Head of caudate nucleus (tissue), 42 donors: Measurements from ENCODE around the gene SLC9C1.

Experiments
- DNase-seq, 42 donors: peaks; one replicate each; pipeline versions ENCODE4 v3.0.0 to v3.0.0-alpha.2; 2020 to 2021; ENCODE audit warnings: mixed read lengths in 7 of 42
- intact Hi-C: fragments of 100-400 bp; cut with DNase I; formaldehyde crosslinking; loops from one replicate; pipeline ENCODE4 v1.15.0; 2022

The SLC9C1 gene

GRCh38 chr3:112314649-112315048, 20.6 kb upstream of the SLC9C1 start:
- intact Hi-C loops, result no loop called here
- no peak for DNase-seq

GRCh38 chr3:112308151-112308911, 14.3 kb upstream of the SLC9C1 start:
- DNase-seq, result peak in 1 of 42 donors; percentile 36
- intact Hi-C loops, result no loop called here

GRCh38 chr3:112307557-112307956, 13.5 kb upstream of the SLC9C1 start:
- no peak for DNase-seq
- intact Hi-C loops, result no loop called here

- no peak for DNase-seq
- intact Hi-C loops, result no loop called here
Observed at GRCh38 chr3:112306825-112307224, 12.8 kb upstream of the SLC9C1 start.

GRCh38 chr3:112304611-112305010, 10.6 kb upstream of the SLC9C1 start:
- no peak for DNase-seq
- intact Hi-C loops, result no loop called here

GRCh38 chr3:112303764-112304325, 9.8 kb upstream of the SLC9C1 start:
- peak in 23 of 42 donors; percentile 9 to 57 (median 30) for DNase-seq
- intact Hi-C loops, result no loop called here

- intact Hi-C loops, result no loop called here
- DNase-seq, result peak in 3 of 42 donors; percentile 15 to 37 (median 19)
Observed at GRCh38 chr3:112302881-112303763, 9.1 kb upstream of the SLC9C1 start.

GRCh38 chr3:112302150-112302830, 8.3 kb upstream of the SLC9C1 start:
- DNase-seq, result no peak
- intact Hi-C loops, result no loop called here

- DNase-seq, result no peak
- intact Hi-C loops, result no loop called here
Observed at GRCh38 chr3:112298781-112299180, 4.8 kb upstream of the SLC9C1 start.

GRCh38 chr3:112297714-112298113, 3.7 kb upstream of the SLC9C1 start:
- no peak for DNase-seq
- intact Hi-C loops, result no loop called here

- no peak for DNase-seq
- intact Hi-C loops, result no loop called here
Observed at GRCh38 chr3:112289011-112289410, 5.0 kb downstream of the SLC9C1 start.

GRCh38 chr3:112280266-112280665, 13.8 kb downstream of the SLC9C1 start:
- intact Hi-C loops, result no loop called here
- DNase-seq, result no peak

GRCh38 chr3:112273536-112273935, 20.5 kb downstream of the SLC9C1 start:
- intact Hi-C loops, result no loop called here
- no peak for DNase-seq

- DNase-seq, result no peak
- intact Hi-C loops, result no loop called here
Observed at GRCh38 chr3:112261742-112262141, 32.3 kb downstream of the SLC9C1 start.

GRCh38 chr3:112260563-112260962, 33.5 kb downstream of the SLC9C1 start:
- intact Hi-C loops, result no loop called here
- no peak for DNase-seq

GRCh38 chr3:112253301-112253971, 40.6 kb downstream of the SLC9C1 start:
- intact Hi-C loops, result no loop called here
- no peak for DNase-seq

- DNase-seq, result no peak
Observed at GRCh38 chr3:112247900-112248299, 46.1 kb downstream of the SLC9C1 start.

GRCh38 chr3:112247350-112247749, 46.7 kb downstream of the SLC9C1 start:
- DNase-seq, result no peak
- intact Hi-C loops, result no loop called here

More at GRCh38 chr3:112247900-112248299, 46.1 kb downstream of the SLC9C1 start:
- intact Hi-C loops, result no loop called here

- DNase-seq, result peak in 1 of 42 donors; percentile 9
Observed at GRCh38 chr3:112233083-112233482, 60.9 kb downstream of the SLC9C1 start.

More at GRCh38 chr3:112233083-112233482, 60.9 kb downstream of the SLC9C1 start:
- intact Hi-C loops, result no loop called here
